ENCODE results near the gene GNG7.
A peak's percentile ranks its signal among the peaks of the same experiment; 100 is the strongest.
"Not testable (repeated sequence)": the region's sequence is repeated elsewhere in the genome, so short reads cannot be mapped to it uniquely, and the experiment has no call there.

Gene GNG7

GRCh38 chr19:2558543-2558942, 144.0 kb downstream of the GNG7 start:
- Histone ChIP-seq H3K4me1 (ENCODE audit: control insufficient read depth, insufficient read depth, low read length) (no peaks in the 10 kb centered on the region), H3K36me3 (ENCODE audit: control insufficient read depth, insufficient read depth, low read length) (no peaks in the 10 kb centered on the region), H3K4me3 (ENCODE audit: low read length) (no peak overlapping the region), H3K9me3 (ENCODE audit: control insufficient read depth, low read length) (no peaks in the 10 kb centered on the region), H3K9ac (ENCODE audit: low read length) (no peak overlapping the region), H3K27me3 (ENCODE audit: control insufficient read depth, insufficient read depth, low read length) (no peaks in the 10 kb centered on the region)

DNA sequence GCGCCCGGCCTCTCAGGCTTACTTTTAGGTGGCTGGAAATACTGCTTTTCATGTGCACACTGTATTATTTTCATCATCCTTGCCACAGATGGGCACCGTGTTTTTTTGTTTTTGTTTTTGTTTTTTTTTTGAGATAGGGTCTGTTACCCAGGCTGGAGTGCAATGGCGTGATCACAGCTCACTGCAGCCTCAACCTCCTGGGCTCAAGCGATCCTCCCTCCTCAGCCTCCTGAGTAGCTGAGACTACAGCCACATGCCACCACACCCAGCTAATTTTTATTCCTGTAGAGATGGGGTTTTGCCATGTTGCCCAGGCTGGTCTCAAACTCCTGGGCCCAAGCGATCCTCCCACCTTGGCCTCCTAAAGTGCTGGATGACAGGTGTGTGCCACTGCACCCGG, 144.4 kb downstream of the GNG7 start:
- H3K9ac ChIP-seq (ENCODE audit: low read length); H3K36me3 ChIP-seq (ENCODE audit: control insufficient read depth, insufficient read depth, low read length); H3K4me1 ChIP-seq (ENCODE audit: control insufficient read depth, insufficient read depth, low read length); H3K27me3 ChIP-seq (ENCODE audit: control insufficient read depth, insufficient read depth, low read length); H3K4me3 ChIP-seq (ENCODE audit: low read length); H3K9me3 ChIP-seq (ENCODE audit: control insufficient read depth, low read length): not testable (repeated sequence)

GRCh38 chr19:2557093-2557440, 145.4 kb downstream of the GNG7 start:
- no peaks in the 10 kb centered on the region for H3K9me3 ChIP-seq (ENCODE audit: control insufficient read depth, low read length)
- no peaks in the 10 kb centered on the region for H3K4me1 ChIP-seq (ENCODE audit: control insufficient read depth, insufficient read depth, low read length)
- no peak overlapping the region for H3K4me3 ChIP-seq (ENCODE audit: low read length)
- H3K36me3 ChIP-seq (ENCODE audit: control insufficient read depth, insufficient read depth, low read length) = no peaks in the 10 kb centered on the region
- no peak overlapping the region for H3K9ac ChIP-seq (ENCODE audit: low read length)
- no peaks in the 10 kb centered on the region for H3K27me3 ChIP-seq (ENCODE audit: control insufficient read depth, insufficient read depth, low read length)

DNA sequence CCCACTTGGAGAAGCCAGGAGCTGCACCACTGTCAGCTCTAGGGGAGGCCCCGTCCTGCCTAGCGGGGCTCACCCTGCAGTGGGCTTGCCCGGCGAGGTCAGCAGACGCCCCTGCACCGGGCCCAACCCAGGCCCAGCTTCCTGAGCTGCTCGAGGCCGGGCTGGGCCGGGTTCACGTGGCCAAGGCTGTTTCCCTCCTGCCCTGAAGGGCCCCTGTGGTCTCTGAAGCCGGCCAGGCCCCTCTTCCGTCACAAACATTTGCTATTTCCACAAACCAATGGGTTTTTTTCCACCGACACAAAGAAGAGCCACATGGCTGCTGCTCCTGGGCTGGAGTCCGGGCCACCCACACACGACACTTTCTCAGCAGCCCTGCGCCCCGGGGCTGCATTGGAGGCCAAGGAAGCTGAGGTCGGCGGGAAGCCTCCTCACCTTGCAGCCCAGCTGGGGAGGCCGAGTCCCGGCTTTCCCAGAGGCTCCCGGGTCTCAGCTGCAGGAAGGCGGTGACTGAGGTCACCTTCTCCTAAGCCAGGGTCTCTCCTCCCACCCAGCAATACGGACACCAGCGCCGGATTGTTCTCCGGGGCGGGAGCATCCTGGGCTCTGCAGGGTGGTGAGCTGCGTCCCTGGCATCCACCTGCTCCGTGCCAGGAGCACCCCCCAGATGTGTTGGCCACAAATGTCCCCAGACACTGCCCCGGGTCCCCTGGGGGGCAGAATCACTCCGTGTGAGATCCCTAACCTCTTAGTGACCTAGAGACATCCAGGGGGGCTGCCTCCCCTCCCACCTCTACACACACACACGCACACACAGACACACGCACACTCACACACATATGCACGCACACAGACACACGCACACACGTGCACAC, 146.0 kb downstream of the GNG7 start:
- H3K9me3 ChIP-seq (ENCODE audit: control insufficient read depth, low read length) = no peaks in the 10 kb centered on the region
- H3K9ac ChIP-seq (ENCODE audit: low read length) = no peak overlapping the region
- H3K27me3 ChIP-seq (ENCODE audit: control insufficient read depth, insufficient read depth, low read length) = no peaks in the 10 kb centered on the region
- no peak overlapping the region for H3K4me3 ChIP-seq (ENCODE audit: low read length)
- no peaks in the 10 kb centered on the region for H3K4me1 ChIP-seq (ENCODE audit: control insufficient read depth, insufficient read depth, low read length)
- no peaks in the 10 kb centered on the region for H3K36me3 ChIP-seq (ENCODE audit: control insufficient read depth, insufficient read depth, low read length)

GRCh38 chr19:2555422-2556220, 146.9 kb downstream of the GNG7 start:
- Histone ChIP-seq H3K9me3 (ENCODE audit: control insufficient read depth, low read length) (no peaks in the 10 kb centered on the region), H3K4me1 (ENCODE audit: control insufficient read depth, insufficient read depth, low read length) (peaks cover 3% of the 10 kb centered on the region), H3K9ac (ENCODE audit: low read length) (no peak overlapping the region), H3K36me3 (ENCODE audit: control insufficient read depth, insufficient read depth, low read length) (no peaks in the 10 kb centered on the region), H3K27me3 (ENCODE audit: control insufficient read depth, insufficient read depth, low read length) (no peaks in the 10 kb centered on the region), H3K4me3 (ENCODE audit: low read length) (no peak overlapping the region)

DNA sequence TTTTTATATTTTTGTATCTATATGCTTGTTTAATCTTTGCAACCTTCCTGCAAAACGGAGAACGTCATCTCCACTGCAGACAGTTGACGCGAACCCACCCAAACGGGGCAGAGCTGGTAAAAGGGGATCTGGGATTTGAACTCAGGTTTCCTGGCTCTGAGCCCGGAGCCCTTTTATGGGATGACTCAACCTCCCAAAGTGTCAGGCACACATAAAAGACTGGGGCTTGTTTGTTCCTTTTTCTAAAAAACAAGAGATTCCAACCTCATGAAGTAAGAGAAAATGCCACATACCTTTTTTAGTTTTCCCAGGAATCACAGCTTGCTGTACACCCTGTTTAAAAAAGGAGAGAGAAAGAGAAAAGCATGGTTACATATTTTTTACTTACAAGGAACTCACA, 147.6 kb downstream of the GNG7 start:
- no peaks in the 10 kb centered on the region for H3K27me3 ChIP-seq (ENCODE audit: control insufficient read depth, insufficient read depth, low read length)
- no peak overlapping the region for H3K4me3 ChIP-seq (ENCODE audit: low read length)
- no peak overlapping the region for H3K9ac ChIP-seq (ENCODE audit: low read length)
- no peaks in the 10 kb centered on the region for H3K36me3 ChIP-seq (ENCODE audit: control insufficient read depth, insufficient read depth, low read length)
- H3K9me3 ChIP-seq (ENCODE audit: control insufficient read depth, low read length) = no peaks in the 10 kb centered on the region
- peaks cover 6% of the 10 kb centered on the region for H3K4me1 ChIP-seq (ENCODE audit: control insufficient read depth, insufficient read depth, low read length)

DNA sequence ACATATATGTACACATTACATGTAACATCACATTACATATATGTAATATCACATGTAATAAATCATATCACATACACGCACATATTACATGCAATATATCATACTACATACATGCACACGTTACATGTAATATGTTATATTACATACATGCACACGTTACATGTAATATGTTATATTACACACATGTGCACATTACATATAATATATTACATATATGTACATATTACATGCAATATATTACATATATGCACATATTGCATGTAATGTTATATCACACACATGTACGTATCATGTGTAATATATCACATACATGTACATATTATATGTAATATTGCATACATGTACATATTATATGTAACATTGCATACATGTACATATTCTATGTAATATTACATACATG, 149.0 kb downstream of the GNG7 start:
- H3K4me1 ChIP-seq (ENCODE audit: control insufficient read depth, insufficient read depth, low read length) = peaks cover 10% of the 10 kb centered on the region
- no peaks in the 10 kb centered on the region for H3K9me3 ChIP-seq (ENCODE audit: control insufficient read depth, low read length)
- H3K4me3 ChIP-seq (ENCODE audit: low read length) = no peak overlapping the region
- H3K9ac ChIP-seq (ENCODE audit: low read length) = no peak overlapping the region
- no peaks in the 10 kb centered on the region for H3K36me3 ChIP-seq (ENCODE audit: control insufficient read depth, insufficient read depth, low read length)
- H3K27me3 ChIP-seq (ENCODE audit: control insufficient read depth, insufficient read depth, low read length) = no peaks in the 10 kb centered on the region

- Histone ChIP-seq H3K9ac (ENCODE audit: low read length) (no peak overlapping the region), H3K4me1 (ENCODE audit: control insufficient read depth, insufficient read depth, low read length) (peaks cover 10% of the 10 kb centered on the region), H3K9me3 (ENCODE audit: control insufficient read depth, low read length) (no peaks in the 10 kb centered on the region), H3K27me3 (ENCODE audit: control insufficient read depth, insufficient read depth, low read length) (no peaks in the 10 kb centered on the region), H3K4me3 (ENCODE audit: low read length) (no peak overlapping the region), H3K36me3 (ENCODE audit: control insufficient read depth, insufficient read depth, low read length) (no peaks in the 10 kb centered on the region)
Measured at GRCh38 chr19:2552859-2553258, 149.6 kb downstream of the GNG7 start.

- H3K27me3 ChIP-seq (ENCODE audit: control insufficient read depth, insufficient read depth, low read length) = no peaks in the 10 kb centered on the region
- no peaks in the 10 kb centered on the region for H3K9me3 ChIP-seq (ENCODE audit: control insufficient read depth, low read length)
- no peak overlapping the region for H3K4me3 ChIP-seq (ENCODE audit: low read length)
- peaks cover 10% of the 10 kb centered on the region for H3K4me1 ChIP-seq (ENCODE audit: control insufficient read depth, insufficient read depth, low read length)
- H3K9ac ChIP-seq (ENCODE audit: low read length) = no peak overlapping the region
- no peaks in the 10 kb centered on the region for H3K36me3 ChIP-seq (ENCODE audit: control insufficient read depth, insufficient read depth, low read length)
Measured at GRCh38 chr19:2551864-2552185, 150.7 kb downstream of the GNG7 start.

DNA sequence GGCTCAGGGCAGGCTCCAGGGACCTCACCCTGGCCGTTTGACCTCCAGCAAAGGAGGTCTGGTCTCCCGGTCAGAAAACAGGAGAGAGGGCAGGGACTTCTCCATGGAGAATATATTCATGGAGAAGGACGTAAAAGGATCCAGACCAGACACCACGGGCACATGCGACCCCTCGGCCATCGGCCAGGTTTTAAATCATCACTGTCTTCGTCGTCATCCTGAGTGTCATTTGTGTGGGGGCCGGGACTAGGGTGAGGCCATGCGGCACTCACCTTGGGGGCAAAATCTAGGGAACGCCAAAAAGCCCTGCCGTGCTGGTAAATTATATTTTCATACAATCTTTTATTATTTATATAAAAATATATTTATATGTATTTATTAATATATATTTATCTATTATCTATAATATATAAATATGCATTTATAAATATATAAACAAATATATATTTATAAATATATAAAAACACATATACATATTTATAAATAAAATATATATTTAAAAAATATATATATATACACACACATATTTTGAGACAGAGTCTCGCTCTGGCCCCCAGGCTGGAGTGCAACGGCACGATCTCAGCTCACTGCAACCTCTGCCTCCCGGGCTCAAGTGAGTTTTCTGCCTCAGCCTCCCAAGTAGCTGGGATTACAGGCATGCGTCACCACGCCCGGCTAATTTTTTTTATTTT, 151.2 kb downstream of the GNG7 start:
- Histone ChIP-seq H3K9ac (ENCODE audit: low read length) (peak overlapping the region; percentile 22), H3K36me3 (ENCODE audit: control insufficient read depth, insufficient read depth, low read length) (no peaks in the 10 kb centered on the region), H3K4me3 (ENCODE audit: low read length) (no peak overlapping the region), H3K4me1 (ENCODE audit: control insufficient read depth, insufficient read depth, low read length) (peaks cover 11% of the 10 kb centered on the region), H3K27me3 (ENCODE audit: control insufficient read depth, insufficient read depth, low read length) (no peaks in the 10 kb centered on the region), H3K9me3 (ENCODE audit: control insufficient read depth, low read length) (no peaks in the 10 kb centered on the region)

- Histone ChIP-seq H3K27me3 (ENCODE audit: control insufficient read depth, insufficient read depth, low read length) (no peaks in the 10 kb centered on the region), H3K4me3 (ENCODE audit: low read length) (no peak overlapping the region), H3K9me3 (ENCODE audit: control insufficient read depth, low read length) (no peaks in the 10 kb centered on the region), H3K9ac (ENCODE audit: low read length) (peak overlapping the region; percentile 22), H3K36me3 (ENCODE audit: control insufficient read depth, insufficient read depth, low read length) (no peaks in the 10 kb centered on the region), H3K4me1 (ENCODE audit: control insufficient read depth, insufficient read depth, low read length) (peaks cover 16% of the 10 kb centered on the region)
Measured at GRCh38 chr19:2550431-2551171, 151.9 kb downstream of the GNG7 start.
